ENCODE measurements around the gene CUX1. TPM values are rescaled to one million over a fixed set of nuclear protein-coding genes. Genes with fewer than 3 reads are reported as not detected.

Gene CUX1
- total RNA-seq, 1 donor = 99.1 TPM

GRCh38 chr7:102082693-102083368 is 265.4 kb downstream of the CUX1 start:
- no peak for DNase-seq (ENCODE audit: low read depth in 2 of 3, low spot score in 2 of 3)

DNA sequence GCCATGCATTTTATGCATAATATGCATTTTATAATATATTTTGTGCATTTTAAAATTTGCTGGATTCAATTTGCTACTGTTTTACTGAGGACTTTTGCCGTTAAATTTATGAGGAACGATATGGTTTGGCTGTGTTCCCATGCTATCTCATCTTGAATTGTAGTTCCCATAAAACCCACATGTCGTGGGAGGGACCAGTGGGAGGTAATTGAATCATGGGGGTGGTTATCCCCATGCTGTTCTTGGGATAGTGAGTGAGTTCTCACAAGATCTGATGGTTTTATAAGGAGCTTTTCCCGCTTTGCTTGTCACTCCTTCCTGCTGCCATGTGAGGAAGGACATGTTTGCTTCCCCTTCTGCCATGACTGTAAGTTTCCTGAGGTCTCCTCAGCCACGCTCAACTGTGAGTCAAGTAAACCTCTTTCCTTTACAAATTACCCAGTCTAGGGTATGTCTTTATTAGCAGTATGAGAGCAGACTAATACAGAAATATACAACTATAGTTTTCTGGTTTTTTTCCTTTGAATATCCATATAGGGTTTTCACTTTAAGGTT is 267.9 kb downstream of the CUX1 start:
- no peak for DNase-seq (ENCODE audit: low read depth in 2 of 3, low spot score in 2 of 3)

DNA sequence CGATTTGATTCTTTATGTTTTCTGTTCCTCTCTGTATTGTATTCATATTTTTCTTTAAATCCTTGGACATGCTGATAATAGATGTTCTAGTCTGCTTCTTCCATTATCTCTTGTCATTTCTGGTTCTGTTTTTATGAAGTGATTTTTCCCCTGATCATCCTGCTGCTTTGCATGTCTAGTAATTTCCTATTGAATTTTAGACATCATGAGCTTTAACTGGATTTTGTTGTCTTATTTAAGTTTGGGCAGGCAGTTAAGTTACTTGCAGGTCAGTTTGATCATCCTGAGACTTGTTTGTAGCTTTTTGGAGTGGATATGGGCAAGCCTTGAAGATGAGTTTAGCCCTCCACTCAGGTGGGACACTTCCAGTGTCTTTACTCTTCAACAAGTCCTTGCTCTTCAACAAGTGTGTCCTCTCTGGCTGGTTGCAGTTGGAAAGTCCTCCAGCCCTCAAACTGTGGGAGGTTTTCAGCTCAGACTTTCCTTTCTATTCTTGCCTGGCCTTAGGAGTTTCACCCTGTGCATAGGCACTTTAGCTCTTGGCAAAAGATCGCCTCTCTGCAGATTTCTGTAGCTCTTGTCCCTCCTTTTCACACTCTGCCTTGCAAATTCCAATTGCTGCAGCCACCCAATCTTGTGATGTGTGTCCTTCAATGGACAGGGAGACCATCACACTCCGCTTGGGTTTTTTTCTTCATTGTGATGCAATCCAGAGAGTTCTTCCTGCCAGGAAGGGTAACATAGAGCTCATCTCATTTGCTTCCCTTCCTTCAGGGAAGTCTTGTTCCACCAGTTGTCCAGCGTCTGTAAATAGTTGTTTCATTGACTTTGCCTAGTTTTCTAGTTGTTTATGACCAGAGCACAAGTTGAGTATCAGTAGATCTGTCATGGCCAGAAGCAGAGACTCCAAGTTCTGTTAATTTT is 272.0 kb downstream of the CUX1 start:
- no peak for DNase-seq (ENCODE audit: low read depth in 2 of 3, low spot score in 2 of 3)

GRCh38 chr7:102093599-102094315 is 276.3 kb downstream of the CUX1 start:
- no peak for DNase-seq (ENCODE audit: low read depth in 2 of 3, low spot score in 2 of 3)

GRCh38 chr7:102094316-102094650 is 276.9 kb downstream of the CUX1 start:
- no peak for DNase-seq (ENCODE audit: low read depth in 2 of 3, low spot score in 2 of 3)

- DNase-seq (ENCODE audit: low read depth in 2 of 3, low spot score in 2 of 3) = no peak
Observed at GRCh38 chr7:102095321-102096011, 278.0 kb downstream of the CUX1 start.

GRCh38 chr7:102096012-102096332 is 278.5 kb downstream of the CUX1 start:
- no peak for DNase-seq (ENCODE audit: low read depth in 2 of 3, low spot score in 2 of 3)

DNA sequence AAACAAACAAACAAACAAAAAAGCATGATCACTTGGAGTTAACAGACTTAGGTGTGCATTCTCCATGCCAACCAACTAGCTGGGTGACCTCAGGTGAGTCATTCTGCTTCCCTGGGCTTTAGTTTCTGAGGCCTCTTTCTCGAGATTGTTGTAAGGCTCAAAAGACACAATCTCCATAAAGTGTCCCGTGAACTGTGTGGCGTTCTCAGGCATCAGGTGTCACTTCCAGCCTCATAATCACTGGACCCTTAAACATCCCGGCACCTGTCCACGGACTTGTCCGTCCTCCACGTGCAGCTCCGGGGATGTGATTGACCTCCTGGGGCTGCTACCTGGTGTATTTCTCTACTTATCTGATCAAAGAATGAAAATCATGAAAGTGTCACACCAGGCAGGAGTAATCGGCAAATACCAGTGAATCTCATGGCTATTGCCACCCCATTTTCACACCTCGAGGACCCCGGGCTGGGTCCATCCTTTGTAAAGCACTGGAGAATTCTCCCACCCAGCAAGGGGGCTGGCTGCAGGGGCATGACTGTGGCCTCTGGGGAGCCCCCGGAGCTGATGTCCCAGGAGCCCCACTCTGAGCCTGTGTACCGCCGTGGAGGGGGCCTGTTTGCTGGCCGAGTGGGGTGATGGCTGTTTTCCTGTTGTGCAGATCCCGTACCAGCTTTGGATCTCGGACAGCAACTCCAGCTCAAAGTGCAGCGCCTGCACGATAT is 279.4 kb downstream of the CUX1 start:
- no peak for DNase-seq (ENCODE audit: low read depth in 2 of 3, low spot score in 2 of 3)

DNA sequence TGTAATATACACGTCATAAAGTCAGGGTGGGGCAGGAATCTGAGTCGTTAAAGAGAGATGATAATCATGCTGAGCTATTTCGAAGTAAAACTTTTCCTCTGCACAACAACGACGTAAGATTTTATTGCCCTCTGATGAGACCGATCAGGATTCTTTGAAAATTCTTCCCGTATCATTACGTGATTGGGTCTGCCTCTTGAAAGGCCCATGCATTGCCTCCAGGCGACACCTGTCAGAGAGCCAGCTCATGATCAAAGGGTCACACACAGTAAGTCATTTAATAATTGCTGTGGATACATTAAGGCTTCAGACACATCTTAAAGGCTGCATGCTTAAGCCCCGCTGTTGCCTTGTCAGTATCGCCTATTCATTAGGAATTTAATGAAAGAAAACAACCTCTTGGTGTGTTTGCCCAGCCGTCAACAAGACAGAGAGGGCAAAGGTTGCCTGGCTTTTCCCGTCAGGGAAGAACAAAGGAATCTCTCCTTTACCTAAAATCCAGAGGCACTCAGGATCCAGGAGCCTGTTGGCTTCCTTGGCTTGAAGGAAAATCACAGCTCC is 280.3 kb downstream of the CUX1 start:
- DNase-seq (ENCODE audit: low read depth in 2 of 3, low spot score in 2 of 3) = no peak

DNA sequence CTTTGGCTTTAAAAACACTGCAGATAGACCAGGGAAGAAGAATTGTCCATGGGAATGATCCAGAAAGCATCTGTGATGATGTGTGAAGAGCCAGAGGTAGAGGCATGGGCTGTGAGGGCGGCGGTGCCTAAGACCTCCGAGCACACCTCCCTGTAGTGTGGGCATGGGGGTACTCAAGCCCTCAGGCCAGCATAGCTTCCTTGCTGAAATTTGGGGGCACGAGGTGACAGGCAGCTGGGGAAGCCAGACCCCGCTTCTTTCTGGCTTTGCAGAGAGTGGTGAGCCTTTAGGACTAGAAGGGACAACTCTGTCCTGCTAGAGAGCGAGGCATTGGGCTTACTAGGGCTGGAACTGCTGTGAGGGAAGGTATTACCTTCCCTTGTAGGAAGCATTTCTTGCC is 281.6 kb downstream of the CUX1 start:
- DNase-seq (ENCODE audit: low read depth in 2 of 3, low spot score in 2 of 3) = no peak

DNA sequence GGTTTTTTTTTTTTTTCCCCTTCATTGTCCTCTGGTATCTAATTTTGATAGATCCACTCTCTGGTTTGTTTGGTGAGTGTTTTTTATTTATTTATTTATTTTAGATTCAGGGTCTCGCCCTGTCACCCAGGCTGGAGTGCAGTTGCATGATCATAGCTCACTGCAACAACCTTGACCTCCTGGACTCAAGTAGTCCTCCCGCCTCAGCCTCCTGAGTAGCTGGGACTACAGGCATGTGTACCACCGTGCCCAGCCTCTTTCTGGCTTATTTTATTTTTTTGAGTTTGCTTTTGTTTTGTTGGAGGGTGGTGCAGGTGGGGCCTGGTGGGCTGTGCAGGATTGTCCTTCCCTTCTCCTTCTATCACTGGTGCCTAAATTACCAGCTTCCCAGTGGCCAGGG is 282.0 kb downstream of the CUX1 start:
- no peak for DNase-seq (ENCODE audit: low read depth in 2 of 3, low spot score in 2 of 3)

GRCh38 chr7:102101111-102101551 is 283.7 kb downstream of the CUX1 start:
- no peak for DNase-seq (ENCODE audit: low read depth in 2 of 3, low spot score in 2 of 3)

DNA sequence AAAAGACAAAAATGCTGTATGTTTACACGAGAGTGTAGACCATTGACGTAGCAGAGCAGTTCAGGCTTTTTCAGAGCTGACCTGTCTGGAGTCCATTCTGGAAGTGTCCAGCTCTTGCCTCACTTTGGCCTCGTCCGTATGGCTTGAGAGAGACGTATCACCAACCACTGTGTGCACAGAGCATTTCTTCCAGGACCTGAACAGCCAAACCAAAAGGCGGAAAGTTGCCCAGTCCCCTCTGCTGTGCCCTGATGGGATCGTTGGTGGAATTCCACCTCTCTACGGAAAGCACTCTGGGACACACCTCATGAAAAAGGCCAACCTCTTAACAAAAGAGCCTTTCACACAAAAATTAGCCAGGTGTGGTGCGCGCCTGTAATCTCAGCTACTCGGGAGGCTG is 284.5 kb downstream of the CUX1 start:
- no peak for DNase-seq (ENCODE audit: low read depth in 2 of 3, low spot score in 2 of 3)

DNA sequence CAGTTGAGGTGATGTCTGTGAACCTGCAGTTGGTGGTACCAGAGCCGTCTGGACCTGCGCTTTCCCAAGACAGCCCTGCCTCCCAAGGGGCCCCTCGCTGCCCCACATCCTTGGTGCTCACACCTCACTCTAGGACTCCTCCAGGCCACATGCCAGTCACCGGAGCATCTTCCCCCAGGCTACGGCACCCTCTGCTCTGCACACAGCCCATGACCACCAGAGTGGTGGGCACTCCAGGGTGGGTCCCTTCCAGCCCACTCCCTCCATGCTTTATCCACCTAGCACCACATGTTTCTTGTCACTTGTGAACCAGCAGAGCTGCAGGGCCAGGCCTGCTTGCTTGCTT is 285.6 kb downstream of the CUX1 start:
- DNase-seq (ENCODE audit: low read depth in 2 of 3, low spot score in 2 of 3) = no peak

DNA sequence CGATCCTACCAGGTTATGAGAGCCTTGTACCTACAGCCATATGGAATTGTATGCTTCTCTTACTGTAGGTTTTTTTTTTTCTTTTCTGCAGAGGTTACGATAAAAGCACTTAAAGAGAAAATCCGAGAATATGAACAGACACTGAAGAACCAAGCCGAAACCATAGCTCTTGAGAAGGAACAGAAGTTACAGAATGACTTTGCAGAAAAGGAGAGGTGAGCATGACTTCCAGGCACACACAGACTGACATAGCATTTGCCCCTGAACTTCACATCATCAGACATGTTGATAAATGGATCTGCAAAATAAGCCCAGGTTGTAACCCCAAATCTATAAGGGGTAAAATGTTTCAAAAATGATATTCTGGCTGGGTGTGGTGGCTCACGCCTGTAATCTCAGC is 286.8 kb downstream of the CUX1 start:
- DNase-seq (ENCODE audit: low read depth in 2 of 3, low spot score in 2 of 3) = no peak

- DNase-seq (ENCODE audit: low read depth in 2 of 3, low spot score in 2 of 3) = no peak
Observed at GRCh38 chr7:102106625-102107024, 289.2 kb downstream of the CUX1 start.

- DNase-seq (ENCODE audit: low read depth in 2 of 3, low spot score in 2 of 3) = no peak
Observed at GRCh38 chr7:102107474-102108104, 290.2 kb downstream of the CUX1 start.

- no peak for DNase-seq (ENCODE audit: low read depth in 2 of 3, low spot score in 2 of 3)
Observed at GRCh38 chr7:102111061-102112041, 293.9 kb downstream of the CUX1 start.
